Neural cell (in vitro differentiated cells): ENCODE results near the gene UCN2. TPM values are rescaled to one million over a fixed set of nuclear protein-coding genes. Genes with fewer than 3 reads are reported as not detected.

ENCODE experiments used
- H2AFZ ChIP-seq: fragments of 200-600, 300-800 bp; sonication (generic), shearing (Covaris generic); 2 replicates; pipeline ENCODE4 v1.6.0; 2014; ENCODE audit warnings: low read depth, mild to moderate bottlenecking, antibody characterized with exemption, low read length, moderate library complexity
- H3F3A ChIP-seq: fragments of 200-600 bp; shearing (Covaris generic); 2 replicates; pipeline ENCODE4 v1.6.1; 2016; ENCODE audit warnings: mild to moderate bottlenecking, moderate library complexity, mixed read lengths, antibody characterized with exemption, low read length; ENCODE audit not compliant: insufficient read depth, poor library complexity, severe bottlenecking
- H3K27ac ChIP-seq: fragments of 200-600, 300-800 bp; sonication (generic), shearing (Covaris generic); 2 replicates; pipeline ENCODE4 v1.5.1; 2014; ENCODE audit warnings: mild to moderate bottlenecking, low read length, moderate library complexity
- H3K27me3 ChIP-seq: fragments of 300-800, 200-600 bp; sonication (generic), shearing (Covaris generic); 2 replicates; pipeline ENCODE4 v1.6.0; 2014; ENCODE audit warnings: mild to moderate bottlenecking, low read depth, low read length, moderate library complexity; ENCODE audit not compliant: insufficient read depth
- H3K36me3 ChIP-seq: fragments of 300-800, 200-600 bp; sonication (generic), shearing (Covaris generic); 2 replicates; pipeline ENCODE4 v1.5.1; 2014; ENCODE audit warnings: mild to moderate bottlenecking, antibody characterized with exemption, low read length, moderate library complexity; ENCODE audit not compliant: insufficient read depth
- H3K4me2 ChIP-seq: fragments of 300-800, 200-600 bp; sonication (generic), shearing (Covaris generic); 2 replicates; pipeline ENCODE4 v1.6.0; 2014; ENCODE audit warnings: mild to moderate bottlenecking, low read length
- H3K4me3 ChIP-seq: fragments of 300-800, 200-600 bp; sonication (generic), shearing (Covaris generic); 2 replicates; pipeline ENCODE4 v1.5.1; 2014; ENCODE audit warnings: mild to moderate bottlenecking, low read length, moderate library complexity
- H3K79me2 ChIP-seq: fragments of 200-600 bp; shearing (Covaris generic); replicated peaks from 2 replicates; pipeline ENCODE4 v1.6.0; 2014; ENCODE audit warnings: mild to moderate bottlenecking, low read length, moderate library complexity; ENCODE audit not compliant: insufficient read depth
- H3K9ac ChIP-seq: fragments of 300-800, 200-600 bp; sonication (generic), shearing (Covaris generic); 2 replicates; pipeline ENCODE4 v1.6.1; 2016; ENCODE audit warnings: mild to moderate bottlenecking, low read length, mixed read lengths
- H3K9me2 ChIP-seq: fragments of 200-600 bp; shearing (Covaris generic); 2 replicates; pipeline ENCODE4 v1.6.1; 2016; ENCODE audit warnings: mild to moderate bottlenecking, low read length, mixed read lengths; ENCODE audit not compliant: insufficient read depth
- H3K9me3 ChIP-seq: fragments of 200-600, 300-800 bp; sonication (generic), shearing (Covaris generic); 2 replicates; pipeline ENCODE4 v1.6.1; 2016; ENCODE audit warnings: mild to moderate bottlenecking, mixed run types, low read length, moderate library complexity, mixed read lengths
- H4K20me1 ChIP-seq: fragments of 200-600 bp; shearing (Covaris generic); 2 replicates; pipeline ENCODE4 v1.6.1; 2016; ENCODE audit warnings: mild to moderate bottlenecking, mixed run types; ENCODE audit not compliant: insufficient read depth
- CTCF ChIP-seq: fragments of 450-650 bp; IDR thresholded peaks from 2 replicates; pipeline ENCODE4 v1.5.1; 2014; ENCODE audit warnings: antibody characterized with exemption, mild to moderate bottlenecking, moderate library complexity; ENCODE audit not compliant: poor library complexity, severe bottlenecking
- EP300 ChIP-seq: fragments of 450-650 bp; conservative IDR thresholded peaks from 2 replicates; pipeline ENCODE4 v1.6.1; 2014; ENCODE audit warnings: antibody characterized with exemption, mild to moderate bottlenecking, moderate library complexity; ENCODE audit not compliant: poor library complexity, severe bottlenecking
- EZH2 ChIP-seq: fragments of 200-600, 300-800 bp; shearing (Covaris generic), sonication (generic); IDR thresholded peaks from 2 replicates; pipeline ENCODE4 v1.6.1; 2014; ENCODE audit warnings: antibody characterized with exemption, low read length, borderline replicate concordance, mild to moderate bottlenecking; ENCODE audit not compliant: insufficient read depth, poor library complexity, severe bottlenecking
- MXI1 ChIP-seq: fragments of 450-650 bp; conservative IDR thresholded peaks from 2 replicates; pipeline ENCODE4 v1.6.1; 2014; ENCODE audit warnings: antibody characterized with exemption, mild to moderate bottlenecking; ENCODE audit not compliant: poor library complexity, severe bottlenecking
- POLR2AphosphoS5 ChIP-seq: IDR thresholded peaks from 2 replicates; pipeline ENCODE4 v1.6.1; 2012
- RAD21 ChIP-seq: fragments of 450-650 bp; conservative IDR thresholded peaks from 2 replicates; pipeline ENCODE4 v1.6.1; 2014; ENCODE audit warnings: antibody characterized with exemption, mild to moderate bottlenecking, moderate library complexity
- REST ChIP-seq: IDR thresholded peaks from 2 replicates; pipeline ENCODE4 v1.6.1; 2012; ENCODE audit warnings: borderline replicate concordance
- SMC3 ChIP-seq: fragments of 450-650 bp; conservative IDR thresholded peaks from 2 replicates; pipeline ENCODE4 v1.6.1; 2014; ENCODE audit warnings: antibody characterized with exemption, mild to moderate bottlenecking, moderate library complexity; ENCODE audit not compliant: poor library complexity
- TAF1 ChIP-seq: IDR thresholded peaks from 2 replicates; pipeline ENCODE4 v1.6.1; 2012; ENCODE audit warnings: low read depth
- polyA plus RNA-seq: library from polyadenylated mRNA; depleted of rRNA; stranded (reverse); fragments of >200 nt; gene quantifications from 2 replicates; pipeline ENCODE4 v1.2.3, GENCODE V29; 2014

UCN2 gene
- polyA plus RNA-seq, 1 donor from 2014 or later = 0.68 TPM

- Histone ChIP-seq H4K20me1 (no peaks in the 10 kb centered on the region), H3K9me3 (no peaks in the 10 kb centered on the region), H3K4me3 (no peak overlapping the region), H3F3A (no peaks in the 10 kb centered on the region), H3K36me3 (no peaks in the 10 kb centered on the region), H3K9me2 (no peaks in the 10 kb centered on the region), H3K9ac (no peak overlapping the region), H3K79me2 (no peaks in the 10 kb centered on the region), H3K27me3 (no peaks in the 10 kb centered on the region), H3K4me2 (no peak overlapping the region), H3K27ac (no peak overlapping the region), H2AFZ (no peak overlapping the region)
- TF ChIP-seq RAD21 (no peak), CTCF (no peak), EP300 (no peak), REST (no peak), TAF1 (no peak), EZH2 (no peak), POLR2AphosphoS5 (no peak), SMC3 (no peak), MXI1 (no peak)
These were observed 33.3 kb upstream of the UCN2 start for GRCh38 chr3:48596676-48597407.

GRCh38 chr3:48596157-48596556 is 32.6 kb upstream of the UCN2 start:
- no peak overlapping the region for H2AFZ ChIP-seq
- H3K4me2 ChIP-seq = no peak overlapping the region
- TF ChIP-seq TAF1 (no peak), POLR2AphosphoS5 (no peak), SMC3 (no peak), CTCF (no peak), EP300 (no peak), RAD21 (no peak), EZH2 (no peak), REST (no peak), MXI1 (no peak)
- no peaks in the 10 kb centered on the region for H3F3A ChIP-seq
- H3K27ac ChIP-seq = no peak overlapping the region
- no peaks in the 10 kb centered on the region for H4K20me1 ChIP-seq
- no peaks in the 10 kb centered on the region for H3K27me3 ChIP-seq
- no peaks in the 10 kb centered on the region for H3K36me3 ChIP-seq
- H3K9me2 ChIP-seq = no peaks in the 10 kb centered on the region
- H3K9ac ChIP-seq = no peak overlapping the region
- no peak overlapping the region for H3K4me3 ChIP-seq
- no peaks in the 10 kb centered on the region for H3K9me3 ChIP-seq
- H3K79me2 ChIP-seq = no peaks in the 10 kb centered on the region
